TTC549 (cell line): Measurements from ENCODE around the gene UGT1A10.

ENCODE experiments used
- FAIRE-seq: peaks from 2 replicates; lab custom pipeline; 2012; peaks lifted over from hg19 to GRCh38; lab: Jason Lieb, UNC

Gene UGT1A10

DNA sequence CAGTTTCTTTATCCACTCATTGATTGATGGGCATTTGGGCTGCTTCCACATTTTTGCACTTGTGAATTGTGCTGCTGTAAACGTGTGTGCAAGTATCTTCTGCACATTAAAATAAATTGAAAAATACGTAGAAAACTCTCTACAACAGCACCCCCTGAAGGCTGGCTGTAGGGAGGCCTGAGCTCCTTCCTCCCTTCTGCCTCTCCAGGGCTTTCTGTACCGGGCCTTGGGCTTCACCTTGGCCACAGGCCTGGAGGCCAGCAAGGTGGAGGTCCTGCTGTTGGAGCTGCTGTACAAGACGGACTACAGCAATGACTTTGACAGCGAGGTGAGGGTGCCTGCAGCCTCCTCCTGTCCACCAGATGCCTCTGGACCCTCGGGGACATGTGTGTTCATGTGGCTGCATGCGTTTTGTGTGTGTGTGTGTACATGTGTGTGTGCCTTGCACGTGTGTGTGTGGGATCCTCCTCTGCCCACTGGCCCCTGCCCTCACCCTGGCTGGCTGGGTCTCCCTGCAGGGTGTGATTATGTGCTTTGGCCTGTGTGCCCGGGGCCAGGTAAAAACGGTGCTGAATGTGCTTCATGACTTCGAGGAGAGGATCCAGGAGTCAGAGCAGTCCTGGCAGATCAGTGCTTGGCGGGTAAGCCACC lies 171.1 kb downstream of the UGT1A10 start:
- no peak for FAIRE-seq

- FAIRE-seq: no peak
Measured at GRCh38 chr2:233807966-233808935, 172.0 kb downstream of the UGT1A10 start.

DNA sequence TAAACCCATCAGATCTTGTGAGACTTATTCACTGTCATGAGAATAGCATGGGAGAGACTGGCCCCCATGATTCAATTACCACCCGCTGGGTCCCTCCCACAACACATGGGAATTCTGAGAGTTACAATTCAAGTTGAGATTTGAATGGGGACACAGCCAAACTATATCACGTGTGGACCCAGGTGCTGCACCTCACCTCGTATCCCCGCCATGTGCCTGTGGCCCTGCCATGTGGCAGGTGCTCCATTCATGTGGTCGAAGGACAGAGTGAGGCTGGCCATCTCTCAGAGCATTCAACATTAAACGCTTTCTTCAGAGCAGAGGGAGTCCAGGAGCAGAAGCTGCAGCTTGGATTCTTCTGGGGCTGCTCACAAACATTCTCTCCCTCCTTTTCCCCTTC lies 174.1 kb downstream of the UGT1A10 start:
- no peak for FAIRE-seq

- no peak for FAIRE-seq
Measured at GRCh38 chr2:233811087-233811486, 174.8 kb downstream of the UGT1A10 start.

DNA sequence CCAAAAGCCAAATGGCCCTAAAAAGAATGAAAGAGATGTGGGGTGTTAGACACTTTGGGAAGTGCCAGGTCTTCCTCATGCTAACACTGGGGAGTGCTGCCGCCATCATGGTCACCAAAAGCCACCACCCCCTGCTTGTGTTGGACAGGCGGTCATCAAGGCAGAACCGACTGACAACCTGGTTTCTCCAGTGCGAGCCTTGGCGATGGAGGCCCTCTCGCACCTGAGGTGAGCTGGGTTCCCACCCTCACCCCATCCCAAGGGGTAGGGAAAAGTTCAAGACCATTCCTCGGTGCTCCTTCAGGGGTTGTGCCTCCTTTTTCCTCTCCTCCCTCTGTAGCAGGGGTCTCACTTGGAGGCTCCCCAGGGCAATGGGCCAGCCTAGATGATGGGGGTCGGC lies 175.5 kb downstream of the UGT1A10 start:
- FAIRE-seq: no peak

GRCh38 chr2:233813236-233814055 lies 177.2 kb downstream of the UGT1A10 start:
- FAIRE-seq: no peak

DNA sequence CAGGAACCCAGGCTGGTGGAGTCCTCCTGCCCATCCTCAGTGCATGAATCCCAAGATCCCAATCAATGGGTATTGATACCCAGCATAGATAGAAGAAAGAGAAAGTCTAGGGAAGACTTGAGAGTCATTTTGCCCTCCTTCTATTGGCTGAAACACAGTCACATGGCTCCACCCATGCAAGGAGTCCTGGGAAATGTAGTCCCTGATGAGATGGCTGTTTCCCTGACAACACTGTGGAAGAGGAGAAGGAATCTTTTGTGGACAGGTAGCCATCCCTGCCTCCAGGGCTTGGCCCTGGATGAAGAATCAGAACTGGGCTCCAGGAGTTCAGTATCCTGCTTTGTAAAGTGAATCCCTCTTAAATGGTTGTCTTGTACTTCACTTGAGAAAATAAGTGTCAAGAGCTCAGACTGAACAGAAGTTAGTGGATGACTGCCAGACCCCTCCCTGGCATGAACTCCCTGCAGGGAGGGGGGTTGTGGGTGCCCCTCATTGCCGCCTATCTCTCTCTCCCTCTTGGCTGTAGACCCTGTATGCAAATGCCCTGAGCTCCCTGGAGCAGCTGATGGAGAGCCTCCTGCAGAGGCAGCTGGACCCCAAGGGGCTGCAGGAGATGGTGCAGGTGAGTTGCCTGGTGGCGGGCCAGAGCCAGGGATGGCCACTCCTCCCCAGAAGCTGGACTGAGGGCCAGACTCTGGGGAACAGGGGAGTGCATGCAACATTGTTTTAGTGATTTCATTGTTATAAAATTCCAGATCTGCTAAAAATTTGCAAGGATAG lies 178.0 kb downstream of the UGT1A10 start:
- no peak for FAIRE-seq

GRCh38 chr2:233815861-233816260 lies 179.6 kb downstream of the UGT1A10 start:
- no peak for FAIRE-seq

GRCh38 chr2:233816334-233816733 lies 180.1 kb downstream of the UGT1A10 start:
- no peak for FAIRE-seq

- FAIRE-seq: no peak
Measured at GRCh38 chr2:233816771-233817170, 180.5 kb downstream of the UGT1A10 start.

DNA sequence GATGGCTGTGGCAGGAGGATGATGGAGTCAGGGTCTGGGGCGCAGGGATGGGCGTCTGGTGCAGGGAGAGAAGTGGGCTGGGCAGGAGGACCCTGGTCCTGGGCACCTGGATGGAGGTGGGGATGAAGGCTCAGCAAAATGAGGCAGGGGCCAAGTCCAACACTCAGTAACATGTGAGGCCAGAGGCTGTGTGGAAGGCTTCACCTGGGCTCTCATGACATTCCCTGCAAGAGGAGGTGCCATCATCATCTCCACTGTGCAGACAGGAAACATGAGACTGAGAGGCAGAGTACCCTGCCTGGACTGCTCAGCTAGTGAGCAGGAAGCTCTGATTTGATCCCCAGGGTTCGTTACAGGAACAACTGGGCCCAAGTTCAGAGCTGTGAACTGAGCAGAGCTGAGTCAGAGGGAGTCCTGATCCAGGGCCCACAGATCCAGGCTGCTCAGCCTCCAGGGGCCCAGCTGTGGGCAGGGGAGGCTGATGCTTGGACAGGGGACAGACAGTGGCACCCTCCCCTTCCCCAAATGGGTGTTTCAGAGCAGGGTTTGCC lies 181.2 kb downstream of the UGT1A10 start:
- no peak for FAIRE-seq

DNA sequence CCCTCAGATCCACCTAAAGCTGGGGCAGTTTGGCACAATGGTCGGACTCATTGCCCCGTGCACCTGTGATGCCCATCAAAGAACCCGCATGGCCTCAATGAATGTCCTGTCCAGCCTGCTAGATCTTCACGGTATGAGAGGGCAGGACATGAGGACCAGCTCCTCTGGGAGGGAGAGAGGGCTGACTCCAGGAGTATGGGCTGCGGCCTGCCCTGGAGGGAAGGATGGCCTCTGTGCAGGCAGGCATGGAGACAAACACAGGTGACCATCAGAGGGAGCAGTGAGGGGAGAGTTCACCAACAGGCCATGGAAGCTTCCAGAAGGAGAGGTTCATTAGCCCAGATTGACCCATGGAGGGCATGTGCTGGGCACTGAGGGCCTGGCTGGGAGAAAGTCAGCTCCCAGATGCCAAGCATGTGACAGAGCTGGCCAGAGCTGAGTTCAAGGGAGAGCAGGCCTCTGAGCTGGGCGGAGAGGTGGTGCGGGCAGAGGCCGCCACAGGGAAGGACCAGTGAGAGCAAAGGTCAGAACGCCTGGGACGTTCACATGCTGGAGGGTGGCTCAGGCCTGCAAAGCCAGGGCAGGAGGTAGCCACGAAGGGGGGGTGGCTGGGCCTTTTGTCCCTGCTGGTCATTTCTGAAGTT lies 181.9 kb downstream of the UGT1A10 start:
- no peak for FAIRE-seq

- no peak for FAIRE-seq
Measured at GRCh38 chr2:233818639-233819621, 182.7 kb downstream of the UGT1A10 start.

GRCh38 chr2:233819884-233820773 lies 183.9 kb downstream of the UGT1A10 start:
- no peak for FAIRE-seq

- FAIRE-seq: no peak
Measured at GRCh38 chr2:233820774-233821105, 184.5 kb downstream of the UGT1A10 start.

GRCh38 chr2:233821196-233821595 lies 184.9 kb downstream of the UGT1A10 start:
- FAIRE-seq: no peak

- no peak for FAIRE-seq
Measured at GRCh38 chr2:233821709-233822100, 185.5 kb downstream of the UGT1A10 start.

DNA sequence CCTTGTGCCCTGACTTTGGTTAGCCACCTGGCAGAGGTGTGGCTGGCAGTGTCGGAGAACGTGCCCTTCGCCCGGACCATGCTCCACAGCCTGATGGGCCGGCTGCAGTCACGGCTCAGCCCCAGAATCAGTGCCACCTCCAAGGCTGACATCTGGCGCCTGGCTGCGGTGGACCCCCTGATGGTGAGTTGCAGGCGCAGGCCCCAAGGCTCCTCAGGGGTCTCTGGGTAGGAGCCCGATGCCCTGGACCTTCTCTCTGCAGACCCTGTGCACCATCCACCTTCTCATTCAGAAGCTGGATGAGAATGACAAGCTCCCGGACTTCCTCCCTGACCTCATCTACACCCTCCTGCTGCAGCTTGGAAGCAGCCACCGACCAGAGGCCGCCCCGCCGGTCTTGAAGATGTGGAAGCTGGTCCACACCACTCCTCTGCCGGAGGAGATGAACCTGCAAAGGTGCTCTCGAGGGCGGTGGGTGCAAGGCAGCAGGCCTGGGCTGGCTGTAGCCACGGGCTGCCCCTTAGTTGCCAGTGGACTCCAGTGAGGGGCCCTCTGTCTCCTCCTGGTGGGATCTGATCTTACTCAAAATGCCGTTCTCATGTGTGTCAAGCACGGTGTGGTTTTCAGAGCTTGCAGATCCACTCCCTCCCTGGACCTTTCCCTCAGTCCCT lies 186.0 kb downstream of the UGT1A10 start:
- no peak for FAIRE-seq
